Osteoblast (primary cell): ENCODE data around the gene EPHA7. TPM values are rescaled to one million over a fixed set of nuclear protein-coding genes. Genes with fewer than 3 reads are reported as not detected.

Experiments
- DNase-seq: peaks from one replicate; pipeline ENCODE4 v3.0.0; 2011; ENCODE audit warnings: low spot score, mixed read lengths; ENCODE audit not compliant: insufficient read length; ENCODE audit errors: missing footprints
- H2AFZ ChIP-seq: 2 replicates; pipeline ENCODE4 v1.6.0; 2011; ENCODE audit warnings: mild to moderate bottlenecking, low read length
- H3K27ac ChIP-seq: 2 replicates; pipeline ENCODE4 v1.5.1; 2011; ENCODE audit warnings: mild to moderate bottlenecking, low read depth, low read length, moderate library complexity
- H3K27me3 ChIP-seq: 2 replicates; pipeline ENCODE4 v1.6.0; 2012; ENCODE audit warnings: mild to moderate bottlenecking, control low read depth, inconsistent platforms, low read length, moderate library complexity; ENCODE audit not compliant: insufficient read depth
- H3K36me3 ChIP-seq: 2 replicates; pipeline ENCODE4 v1.5.1; 2011; ENCODE audit warnings: mild to moderate bottlenecking, low read length, control low read depth, moderate library complexity; ENCODE audit not compliant: insufficient read depth
- H3K4me1 ChIP-seq: 2 replicates; pipeline ENCODE4 v1.5.1; 2011; ENCODE audit warnings: mild to moderate bottlenecking, low read length, control low read depth, moderate library complexity; ENCODE audit not compliant: insufficient read depth
- H3K4me2 ChIP-seq: 2 replicates; pipeline ENCODE4 v1.6.0; 2011; ENCODE audit warnings: mild to moderate bottlenecking, low read length; ENCODE audit not compliant: insufficient read depth
- H3K4me3 ChIP-seq: fragments of 200-600 bp; sonication (generic); 3 replicates; pipeline ENCODE4 v1.5.1; 2012; ENCODE audit warnings: mild to moderate bottlenecking, low read length, inconsistent platforms; ENCODE audit not compliant: insufficient read depth
- H3K79me2 ChIP-seq: 2 replicates; pipeline ENCODE4 v1.6.0; 2012; ENCODE audit warnings: mild to moderate bottlenecking, low read length, control low read depth, inconsistent platforms; ENCODE audit not compliant: insufficient read depth
- H3K9me3 ChIP-seq: 2 replicates; pipeline ENCODE4 v1.5.1; 2011; ENCODE audit warnings: low read depth, low read length, control low read depth
- H4K20me1 ChIP-seq: 2 replicates; pipeline ENCODE4 v1.6.0; 2012; ENCODE audit warnings: mild to moderate bottlenecking, low read length, control low read depth; ENCODE audit not compliant: insufficient read depth
- CTCF ChIP-seq: IDR thresholded peaks from 2 replicates; pipeline ENCODE4 v1.5.1; 2011; ENCODE audit warnings: mild to moderate bottlenecking, low read depth, low read length, moderate library complexity; ENCODE audit errors: extremely low read depth
- total RNA-seq: library from RNA; depleted of rRNA; stranded (reverse); fragments of >200 nt; gene quantifications from 2 replicates; pipeline ENCODE4 v1.2.3, GENCODE V29; 2012

Gene EPHA7
- total RNA-seq, 1 donor, result not detected

GRCh38 chr6:93323630-93324029 lies 95.7 kb downstream of the EPHA7 start:
- H3K79me2 ChIP-seq, result no peaks in the 10 kb centered on the region
- no peaks in the 10 kb centered on the region for H4K20me1 ChIP-seq
- no peak for DNase-seq
- no peak for TF ChIP-seq CTCF
- no peaks in the 10 kb centered on the region for H3K4me1 ChIP-seq
- H3K27ac ChIP-seq, result no peak overlapping the region
- no peaks in the 10 kb centered on the region for H3K36me3 ChIP-seq
- H2AFZ ChIP-seq, result no peak overlapping the region
- H3K27me3 ChIP-seq, result no peaks in the 10 kb centered on the region
- H3K9me3 ChIP-seq, result no peaks in the 10 kb centered on the region
- no peak overlapping the region for H3K4me3 ChIP-seq
- no peak overlapping the region for H3K4me2 ChIP-seq

- no peaks in the 10 kb centered on the region for H3K79me2 ChIP-seq
Measured at GRCh38 chr6:93322651-93323050, 96.7 kb downstream of the EPHA7 start.

DNA sequence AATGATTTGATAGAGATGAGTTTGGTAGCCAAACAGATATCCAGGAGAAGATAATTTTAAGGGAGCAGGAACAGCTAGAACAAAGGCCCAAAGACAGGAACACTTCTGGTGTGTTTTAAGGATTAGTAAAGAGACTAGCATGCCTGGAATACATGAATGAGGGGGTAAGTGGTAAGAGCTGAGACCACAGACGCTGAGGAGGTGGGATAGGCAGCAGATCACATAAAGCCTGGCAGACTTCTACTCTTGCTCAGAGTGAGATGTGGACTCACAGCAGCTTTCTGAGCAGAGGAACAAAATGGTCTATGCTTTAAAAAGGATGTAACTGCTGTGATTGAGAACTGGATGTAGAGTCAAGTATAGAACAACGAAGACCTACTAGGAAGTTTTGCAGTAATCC lies 100.1 kb downstream of the EPHA7 start:
- Histone ChIP-seq H2AFZ (no peak overlapping the region), H3K4me3 (no peak overlapping the region)

More at GRCh38 chr6:93322651-93323050, 96.7 kb downstream of the EPHA7 start:
- TF ChIP-seq CTCF, result no peak
- DNase-seq, result no peak
- no peaks in the 10 kb centered on the region for H3K4me1 ChIP-seq
- peaks cover 1% of the 10 kb centered on the region for H3K9me3 ChIP-seq
- H3K36me3 ChIP-seq, result no peaks in the 10 kb centered on the region
- H4K20me1 ChIP-seq, result no peaks in the 10 kb centered on the region
- no peak overlapping the region for H2AFZ ChIP-seq
- H3K27ac ChIP-seq, result no peak overlapping the region
- H3K4me2 ChIP-seq, result no peak overlapping the region
- no peak overlapping the region for H3K4me3 ChIP-seq
- no peaks in the 10 kb centered on the region for H3K27me3 ChIP-seq

DNA sequence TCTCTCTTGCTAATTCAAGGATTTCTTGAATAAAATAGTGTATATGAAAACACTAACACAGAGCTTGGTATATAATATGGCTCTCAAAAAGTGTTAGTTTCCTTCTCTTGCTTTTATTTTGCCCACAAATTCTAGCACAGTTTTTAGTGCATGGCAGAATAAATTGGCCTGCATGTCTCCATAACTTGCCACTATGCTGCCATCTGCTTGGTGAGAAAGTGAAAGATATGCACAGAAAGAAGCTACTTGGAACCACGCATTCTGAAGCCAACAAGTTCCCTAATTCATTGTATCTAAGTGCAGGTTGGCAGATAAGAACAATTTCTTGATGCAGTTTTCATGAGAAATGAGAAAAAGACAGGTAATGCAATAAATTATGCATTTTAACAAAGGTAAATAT lies 101.2 kb downstream of the EPHA7 start:
- H3K4me1 ChIP-seq, result no peaks in the 10 kb centered on the region
- H3K9me3 ChIP-seq, result peaks cover 6% of the 10 kb centered on the region
- no peak for TF ChIP-seq CTCF
- H3K27me3 ChIP-seq, result no peaks in the 10 kb centered on the region
- no peak overlapping the region for H3K4me2 ChIP-seq
- no peak for DNase-seq
- no peaks in the 10 kb centered on the region for H4K20me1 ChIP-seq
- no peaks in the 10 kb centered on the region for H3K36me3 ChIP-seq
- no peak overlapping the region for H2AFZ ChIP-seq
- no peak overlapping the region for H3K27ac ChIP-seq
- no peaks in the 10 kb centered on the region for H3K79me2 ChIP-seq
- no peak overlapping the region for H3K4me3 ChIP-seq

More for the DNA sequence above, 100.1 kb downstream of the EPHA7 start:
- H3K4me1 ChIP-seq, result no peaks in the 10 kb centered on the region
- no peak for DNase-seq
- no peak for TF ChIP-seq CTCF
- H3K27ac ChIP-seq, result no peak overlapping the region
- no peaks in the 10 kb centered on the region for H3K27me3 ChIP-seq
- no peaks in the 10 kb centered on the region for H3K36me3 ChIP-seq
- peaks cover 5% of the 10 kb centered on the region for H3K9me3 ChIP-seq
- H3K4me2 ChIP-seq, result no peak overlapping the region
- no peaks in the 10 kb centered on the region for H3K79me2 ChIP-seq
- no peaks in the 10 kb centered on the region for H4K20me1 ChIP-seq
